OCI-LY7 (cell line): ENCODE measurements around the gene METTL3.

Source experiments
- EZH2phosphoT487 ChIP-seq: fragments of 200-600 bp; sonication (generic); IDR thresholded peaks from 2 replicates; pipeline ENCODE4 v1.6.1; 2018; ENCODE audit warnings: low read depth, borderline replicate concordance, mild to moderate bottlenecking, mixed run types, antibody characterized with exemption, low read length, moderate library complexity, mixed read lengths
- TF ChIP-seq, protein P1 (sequence below): fragments of 200-600 bp; sonication (generic); conservative IDR thresholded peaks from 2 replicates; pipeline ENCODE4 v1.5.1; 2014; ENCODE audit warnings: mild to moderate bottlenecking, antibody characterized with exemption, low read length, moderate library complexity, mixed read lengths

GRCh38 chr14:21556378-21557083 is 45.4 kb upstream of the METTL3 start:
- TF ChIP-seq, protein P1, sequence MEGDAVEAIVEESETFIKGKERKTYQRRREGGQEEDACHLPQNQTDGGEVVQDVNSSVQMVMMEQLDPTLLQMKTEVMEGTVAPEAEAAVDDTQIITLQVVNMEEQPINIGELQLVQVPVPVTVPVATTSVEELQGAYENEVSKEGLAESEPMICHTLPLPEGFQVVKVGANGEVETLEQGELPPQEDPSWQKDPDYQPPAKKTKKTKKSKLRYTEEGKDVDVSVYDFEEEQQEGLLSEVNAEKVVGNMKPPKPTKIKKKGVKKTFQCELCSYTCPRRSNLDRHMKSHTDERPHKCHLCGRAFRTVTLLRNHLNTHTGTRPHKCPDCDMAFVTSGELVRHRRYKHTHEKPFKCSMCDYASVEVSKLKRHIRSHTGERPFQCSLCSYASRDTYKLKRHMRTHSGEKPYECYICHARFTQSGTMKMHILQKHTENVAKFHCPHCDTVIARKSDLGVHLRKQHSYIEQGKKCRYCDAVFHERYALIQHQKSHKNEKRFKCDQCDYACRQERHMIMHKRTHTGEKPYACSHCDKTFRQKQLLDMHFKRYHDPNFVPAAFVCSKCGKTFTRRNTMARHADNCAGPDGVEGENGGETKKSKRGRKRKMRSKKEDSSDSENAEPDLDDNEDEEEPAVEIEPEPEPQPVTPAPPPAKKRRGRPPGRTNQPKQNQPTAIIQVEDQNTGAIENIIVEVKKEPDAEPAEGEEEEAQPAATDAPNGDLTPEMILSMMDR = no peak
- TF ChIP-seq EZH2phosphoT487 = no peak
